Endothelial cell (in vitro differentiated cells): ENCODE results near the gene SEMA3A. TPM values are rescaled to one million over a fixed set of nuclear protein-coding genes. Genes with fewer than 3 reads are reported as not detected.

Experiments used
- DNase-seq: peaks from one replicate; pipeline ENCODE4 v3.0.0; 2021; ENCODE audit warnings: low spot score
- H3K27ac Mint-ChIP-seq: one replicate; pipeline ENCODE4 v1.8.0; 2021; ENCODE audit warnings: mixed read lengths, inconsistent platforms; ENCODE audit not compliant: unreplicated experiment
- H3K27me3 Mint-ChIP-seq: one replicate; pipeline ENCODE4 v1.8.0; 2021; ENCODE audit warnings: mild to moderate bottlenecking, moderate library complexity, mixed read lengths, inconsistent platforms; ENCODE audit not compliant: unreplicated experiment
- H3K36me3 Mint-ChIP-seq: one replicate; pipeline ENCODE4 v1.8.0; 2021; ENCODE audit warnings: mild to moderate bottlenecking, low read depth, mixed read lengths, inconsistent platforms; ENCODE audit not compliant: unreplicated experiment
- H3K4me1 Mint-ChIP-seq: one replicate; pipeline ENCODE4 v1.8.0; 2021; ENCODE audit warnings: mild to moderate bottlenecking, mixed read lengths, inconsistent platforms; ENCODE audit not compliant: unreplicated experiment
- H3K4me3 Mint-ChIP-seq: one replicate; pipeline ENCODE4 v1.8.0; 2021; ENCODE audit warnings: mild to moderate bottlenecking, mixed read lengths, inconsistent platforms; ENCODE audit not compliant: unreplicated experiment
- H3K9me3 Mint-ChIP-seq: one replicate; pipeline ENCODE4 v1.8.0; 2021; ENCODE audit warnings: mixed read lengths, inconsistent platforms; ENCODE audit not compliant: unreplicated experiment
- CTCF ChIP-seq: fragments of 200-600 bp; sonication (generic); IDR thresholded peaks from one replicate; pipeline ENCODE4 v1.5.0; 2021; ENCODE audit warnings: antibody characterized with exemption; ENCODE audit not compliant: unreplicated experiment
- total RNA-seq: library from RNA; stranded (reverse); fragmentation: NEBNext Ultra II Directional; extraction: Animal tissue kit (Norgen Biotek cat#: 25700); gene quantifications from one replicate; pipeline ENCODE4 v1.2.1, GENCODE V29; 2021; ENCODE audit not compliant: unreplicated experiment

The SEMA3A gene
- total RNA-seq, 1 donor from 2014 or later: 8.5 TPM

GRCh38 chr7:84108787-84109186, 85.8 kb downstream of the SEMA3A start:
- H3K27ac Mint-ChIP-seq: no peak overlapping the region

GRCh38 chr7:84108119-84108518, 86.5 kb downstream of the SEMA3A start:
- Mint-ChIP-seq H3K36me3 (no peaks in the 10 kb centered on the region), H3K9me3 (no peaks in the 10 kb centered on the region), H3K27me3 (no peaks in the 10 kb centered on the region), H3K4me1 (peaks cover 42% of the 10 kb centered on the region), H3K4me3 (no peak overlapping the region), H3K27ac (no peak overlapping the region)
- DNase-seq: no peak
- TF ChIP-seq CTCF: no peak

More at GRCh38 chr7:84108787-84109186, 85.8 kb downstream of the SEMA3A start:
- Mint-ChIP-seq H3K4me3 (no peak overlapping the region), H3K27me3 (no peaks in the 10 kb centered on the region), H3K36me3 (no peaks in the 10 kb centered on the region), H3K9me3 (no peaks in the 10 kb centered on the region), H3K4me1 (peaks cover 49% of the 10 kb centered on the region)
- DNase-seq: no peak
- TF ChIP-seq CTCF: no peak

- TF ChIP-seq CTCF: no peak
- H3K27ac Mint-ChIP-seq: no peak overlapping the region
- H3K36me3 Mint-ChIP-seq: no peaks in the 10 kb centered on the region
- no peaks in the 10 kb centered on the region for H3K27me3 Mint-ChIP-seq
- H3K4me1 Mint-ChIP-seq: peaks cover 35% of the 10 kb centered on the region
- no peak overlapping the region for H3K4me3 Mint-ChIP-seq
- no peaks in the 10 kb centered on the region for H3K9me3 Mint-ChIP-seq
- no peak for DNase-seq
Observed at GRCh38 chr7:84107259-84107658, 87.3 kb downstream of the SEMA3A start.

- no peak for TF ChIP-seq CTCF
- Mint-ChIP-seq H3K27me3 (no peaks in the 10 kb centered on the region), H3K4me3 (no peak overlapping the region), H3K4me1 (peaks cover 26% of the 10 kb centered on the region), H3K9me3 (no peaks in the 10 kb centered on the region), H3K36me3 (no peaks in the 10 kb centered on the region), H3K27ac (no peak overlapping the region)
- no peak for DNase-seq
Observed at GRCh38 chr7:84106291-84106690, 88.3 kb downstream of the SEMA3A start.

- H3K36me3 Mint-ChIP-seq: no peaks in the 10 kb centered on the region
- no peaks in the 10 kb centered on the region for H3K9me3 Mint-ChIP-seq
- peaks cover 24% of the 10 kb centered on the region for H3K4me1 Mint-ChIP-seq
- no peak overlapping the region for H3K27ac Mint-ChIP-seq
- no peak overlapping the region for H3K4me3 Mint-ChIP-seq
- no peak for DNase-seq
- no peak for TF ChIP-seq CTCF
- H3K27me3 Mint-ChIP-seq: no peaks in the 10 kb centered on the region
Observed at GRCh38 chr7:84105586-84105985, 89.0 kb downstream of the SEMA3A start.
